ENCODE data around the gene EGLN2. TPM values are rescaled to one million over a fixed set of nuclear protein-coding genes. Genes with fewer than 3 reads are reported as not detected.
"Not testable (repeated sequence)": the region's sequence is repeated elsewhere in the genome, so short reads cannot be mapped to it uniquely, and the experiment has no call there.

The EGLN2 gene
- total RNA-seq, 1 donor from 2014 or later: 42.2 TPM

DNA sequence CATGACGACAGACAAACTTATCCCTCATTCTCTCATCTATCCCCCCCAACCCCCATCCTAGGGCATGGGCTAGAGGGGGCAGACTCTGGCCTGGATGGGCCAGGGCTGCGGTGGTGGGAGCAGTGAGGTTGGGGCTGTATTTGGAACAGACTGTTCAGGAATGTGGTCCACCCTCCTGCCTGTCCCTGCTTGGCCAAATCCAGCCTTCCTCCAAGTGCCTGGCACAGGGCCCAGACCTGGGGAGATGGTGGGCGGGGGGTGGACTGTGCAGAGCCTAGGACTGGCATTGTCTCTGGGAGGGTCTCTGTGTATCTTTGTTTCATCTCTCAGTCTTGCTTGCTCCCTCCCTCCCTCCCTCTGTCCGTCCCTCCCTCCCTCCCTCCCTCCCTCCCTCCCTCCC is 14.2 kb downstream of the EGLN2 start:
- ATAC-seq (no peak), DNase-seq (ENCODE audit: low spot score) (no peak)

DNA sequence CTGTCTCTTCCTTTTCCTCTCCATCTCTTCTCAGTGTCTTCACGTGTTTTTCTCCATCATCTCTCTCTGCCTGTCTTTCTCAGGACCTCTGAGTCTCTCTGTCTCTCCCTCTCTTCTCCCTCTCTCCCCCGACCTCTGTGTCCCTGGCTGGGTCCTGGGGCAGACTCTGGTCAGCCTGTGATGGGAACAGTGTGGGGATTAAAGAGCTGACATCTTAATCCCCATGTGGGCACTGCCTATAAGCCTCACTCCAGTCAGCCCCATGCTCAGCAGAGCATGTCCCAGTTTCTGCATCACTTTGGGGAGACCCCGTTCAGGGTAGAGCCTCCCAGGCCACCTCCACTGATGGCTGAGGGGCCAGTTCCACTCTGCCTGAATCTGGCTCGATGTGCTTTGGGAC is 16.2 kb downstream of the EGLN2 start:
- no peak for ATAC-seq
- DNase-seq (ENCODE audit: low spot score): no peak

DNA sequence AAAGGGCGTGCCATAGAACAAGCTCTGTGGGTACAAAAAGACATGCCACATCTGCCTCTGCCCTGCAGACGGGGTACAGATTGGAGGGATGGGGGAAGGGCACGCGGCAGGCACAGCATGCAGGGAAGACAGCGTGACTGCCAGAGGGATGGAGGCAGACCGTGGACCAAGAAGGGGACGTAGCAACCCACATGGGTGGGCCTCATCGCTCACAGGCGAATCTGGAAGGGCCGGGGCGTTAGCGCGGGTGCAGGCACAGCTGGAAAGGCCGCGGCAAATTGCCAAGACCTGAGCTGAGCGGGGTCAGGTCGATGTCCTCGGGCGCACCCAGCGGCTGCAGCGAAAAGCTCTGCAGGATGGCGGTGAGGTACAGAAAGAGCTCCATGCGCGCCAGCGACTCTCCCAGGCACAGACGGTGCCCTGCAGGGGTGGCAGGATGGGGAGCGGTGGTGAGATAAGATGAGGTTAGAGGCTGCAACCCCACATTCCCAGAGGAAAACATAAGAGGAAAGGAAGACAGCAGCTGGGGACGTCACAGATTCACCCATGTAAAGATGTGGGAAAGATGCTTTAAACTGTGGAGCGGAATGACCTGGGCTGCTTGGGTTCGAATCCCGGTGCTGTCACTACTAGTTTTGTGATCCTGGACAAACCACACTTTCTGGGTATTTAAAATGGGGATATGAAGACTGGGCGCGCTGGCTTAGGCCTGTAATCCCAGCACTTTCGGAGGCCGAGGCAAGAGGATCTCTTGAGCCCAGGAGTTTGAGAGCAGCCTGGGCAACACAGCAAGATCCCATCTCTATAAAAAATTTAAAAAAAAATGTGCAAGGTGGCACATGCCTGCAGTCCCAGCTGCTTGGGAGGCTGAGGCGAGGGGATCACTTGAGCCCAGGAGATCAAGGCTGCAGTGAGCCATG is 19.7 kb downstream of the EGLN2 start:
- ATAC-seq (peak; percentile 83), DNase-seq (ENCODE audit: low spot score) (peak; percentile 88)

DNA sequence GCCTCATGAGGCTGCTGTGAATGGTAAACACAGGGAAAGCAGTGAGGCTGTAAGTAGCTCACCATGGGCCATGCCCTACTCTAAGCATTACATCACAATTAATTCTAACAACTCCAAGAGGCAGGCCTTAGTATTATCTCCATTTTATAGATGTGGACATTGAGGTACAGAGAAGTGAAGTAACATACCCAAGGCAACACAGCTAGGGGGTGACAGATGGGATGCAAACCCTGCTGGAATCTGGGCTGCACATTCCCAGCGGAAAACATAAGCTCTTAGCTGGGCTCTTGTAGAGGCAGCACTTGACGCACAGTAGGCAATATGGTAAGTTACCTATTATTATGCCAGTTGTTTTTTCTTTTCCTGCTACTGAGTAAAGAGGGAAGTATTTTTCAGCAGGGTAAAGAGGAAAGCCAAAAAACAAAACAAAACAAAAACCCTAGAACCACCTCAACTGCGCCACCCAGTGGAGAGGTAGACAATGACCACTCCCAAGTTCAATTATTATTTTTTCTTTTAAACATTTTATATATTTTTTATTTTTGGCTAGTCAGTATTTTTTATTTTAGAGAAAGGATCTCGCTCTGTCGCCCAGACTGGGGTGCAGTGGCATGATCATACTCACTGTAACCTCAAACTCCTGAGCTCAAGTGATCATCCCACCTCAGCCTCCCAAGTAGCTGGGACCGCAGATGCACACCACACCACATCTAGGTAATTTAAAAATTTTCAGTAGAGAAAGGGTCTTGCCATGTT is 20.7 kb downstream of the EGLN2 start:
- peak; percentile 21 for ATAC-seq
- DNase-seq (ENCODE audit: low spot score): peak; percentile 56

DNA sequence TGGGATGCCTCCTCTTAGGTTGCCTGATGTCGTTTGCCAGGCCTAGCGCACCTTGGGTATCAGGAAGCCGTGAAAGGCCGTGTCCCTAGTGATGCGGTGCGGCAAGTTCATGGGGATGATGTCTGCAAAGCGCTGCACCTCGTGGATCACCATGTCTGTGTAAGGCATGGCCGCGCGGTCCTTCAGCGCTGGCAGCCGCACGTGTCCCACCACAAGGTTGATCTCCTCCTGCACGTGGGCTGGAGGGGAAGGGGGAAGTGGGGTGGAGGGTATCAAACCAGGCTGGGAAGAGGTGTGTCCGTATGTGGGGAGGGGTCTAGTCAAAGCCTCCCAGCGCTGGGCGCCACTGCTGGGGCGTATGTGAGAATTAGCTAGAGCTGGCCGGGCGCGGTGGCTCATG is 23.2 kb downstream of the EGLN2 start:
- DNase-seq (ENCODE audit: low spot score): peak; percentile 46
- ATAC-seq: no peak

DNA sequence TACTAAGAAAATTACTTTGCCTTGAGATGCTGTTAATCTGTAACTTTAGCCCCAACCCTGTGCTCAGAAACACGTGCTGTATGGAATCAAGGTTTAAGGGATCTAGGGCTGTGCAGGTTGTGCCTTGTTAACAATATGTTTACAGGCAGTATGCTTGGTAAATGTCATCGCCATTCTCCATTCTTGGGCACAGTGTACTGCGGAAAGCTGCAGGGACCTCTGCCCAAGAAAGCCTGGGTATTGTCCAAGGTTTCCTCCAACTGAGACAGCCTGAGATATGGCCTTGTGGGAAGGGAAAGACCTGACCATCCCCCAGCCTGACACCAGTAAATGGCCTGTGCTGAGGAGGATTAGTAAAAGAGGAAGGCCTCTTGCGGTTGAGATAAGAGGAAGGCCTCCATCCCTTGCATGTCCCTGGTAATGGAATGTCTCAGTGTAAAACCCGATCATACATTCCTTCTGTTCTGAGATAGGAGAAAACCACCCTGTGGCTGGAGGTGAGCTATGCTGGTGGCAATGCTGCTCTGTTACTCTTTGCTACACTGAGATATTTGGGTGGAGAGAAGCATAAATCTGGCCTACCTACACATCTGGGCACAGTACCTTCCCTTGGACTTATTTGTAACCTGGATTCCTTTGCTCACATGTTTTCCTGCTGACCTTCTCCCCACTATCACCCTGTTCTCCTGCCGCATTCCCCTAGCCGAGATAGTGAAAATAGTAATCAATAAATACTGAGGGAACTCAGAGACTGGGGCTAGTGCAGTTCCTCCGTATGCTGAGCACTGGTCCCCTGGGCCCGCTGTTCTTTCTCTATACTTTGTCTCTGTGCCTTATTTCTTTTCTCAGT is 23.9 kb downstream of the EGLN2 start:
- DNase-seq (ENCODE audit: low spot score) (peak; percentile 57), ATAC-seq (peak; percentile 4)

DNA sequence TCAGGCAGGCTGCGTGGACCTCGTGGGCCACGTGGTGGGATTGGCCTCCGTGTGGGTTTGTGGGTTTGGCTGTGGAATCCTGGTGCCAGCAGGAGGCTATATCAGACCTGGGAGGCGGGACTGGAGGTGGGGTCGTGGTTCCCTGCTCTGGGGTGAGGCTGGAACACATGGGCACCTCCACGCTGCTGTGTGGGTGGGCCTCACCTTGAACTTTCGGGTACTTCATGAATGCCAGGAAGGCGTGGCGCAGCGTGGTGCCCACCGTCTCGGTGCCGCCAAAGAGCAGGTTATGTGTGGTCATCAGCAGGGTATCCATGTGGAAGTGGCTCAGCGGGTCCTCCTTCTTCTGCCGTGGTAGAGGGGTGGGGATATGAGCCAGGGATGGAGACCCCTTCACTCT is 25.9 kb downstream of the EGLN2 start:
- DNase-seq (ENCODE audit: low spot score): peak; percentile 69
- ATAC-seq: peak; percentile 40

DNA sequence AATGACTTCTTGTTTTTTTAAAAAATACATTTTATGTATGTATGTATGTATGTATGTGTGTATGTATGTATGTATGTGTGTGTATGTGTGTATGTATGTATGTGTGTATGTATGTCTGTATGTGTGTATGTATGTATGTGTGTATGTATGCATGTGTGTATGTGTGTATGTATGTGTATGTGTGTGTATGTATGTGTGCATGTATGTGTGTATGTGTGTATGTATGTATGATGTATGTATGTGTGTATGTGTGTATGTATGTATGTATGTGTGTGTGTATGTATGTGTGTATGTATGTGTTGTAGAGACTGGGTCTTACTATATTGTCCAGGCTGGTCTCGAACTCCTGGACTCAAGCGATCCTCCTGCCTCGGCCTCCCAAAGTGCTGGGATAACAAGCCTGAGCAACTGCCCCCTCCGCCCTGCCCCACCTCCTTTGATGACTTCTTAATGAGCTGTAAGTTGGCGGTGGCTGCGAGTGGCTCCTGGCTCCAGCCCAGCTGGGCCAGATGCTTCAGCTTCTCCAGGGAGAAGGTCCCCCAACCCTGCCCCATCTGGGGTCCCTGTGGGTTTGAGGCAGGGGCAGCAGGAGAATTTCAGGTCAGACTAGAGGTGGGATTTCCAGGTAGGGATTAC is 26.6 kb downstream of the EGLN2 start:
- ATAC-seq: not testable (repeated sequence)
- peak; percentile 39 for DNase-seq (ENCODE audit: low spot score)

DNA sequence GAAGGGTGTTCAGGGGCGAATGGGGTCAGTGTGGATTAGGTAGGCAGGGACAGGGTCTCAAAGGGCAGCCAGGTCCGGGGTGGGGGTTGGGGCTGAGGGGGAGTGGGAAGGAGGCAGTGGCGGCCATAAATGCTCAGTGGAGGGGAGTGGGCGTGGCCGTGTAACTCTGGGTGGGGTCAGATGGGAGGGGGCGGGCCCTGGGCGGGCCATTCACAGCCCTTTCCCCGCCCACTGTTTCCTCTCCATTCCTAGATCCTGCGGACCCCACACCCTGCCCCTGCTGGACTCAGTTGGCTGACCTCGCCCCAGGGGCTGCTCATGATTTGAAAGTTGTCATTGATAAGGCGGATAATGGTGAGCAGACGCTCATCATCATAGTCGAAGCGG is 27.3 kb downstream of the EGLN2 start:
- not testable (repeated sequence) for DNase-seq (ENCODE audit: low spot score); ATAC-seq

DNA sequence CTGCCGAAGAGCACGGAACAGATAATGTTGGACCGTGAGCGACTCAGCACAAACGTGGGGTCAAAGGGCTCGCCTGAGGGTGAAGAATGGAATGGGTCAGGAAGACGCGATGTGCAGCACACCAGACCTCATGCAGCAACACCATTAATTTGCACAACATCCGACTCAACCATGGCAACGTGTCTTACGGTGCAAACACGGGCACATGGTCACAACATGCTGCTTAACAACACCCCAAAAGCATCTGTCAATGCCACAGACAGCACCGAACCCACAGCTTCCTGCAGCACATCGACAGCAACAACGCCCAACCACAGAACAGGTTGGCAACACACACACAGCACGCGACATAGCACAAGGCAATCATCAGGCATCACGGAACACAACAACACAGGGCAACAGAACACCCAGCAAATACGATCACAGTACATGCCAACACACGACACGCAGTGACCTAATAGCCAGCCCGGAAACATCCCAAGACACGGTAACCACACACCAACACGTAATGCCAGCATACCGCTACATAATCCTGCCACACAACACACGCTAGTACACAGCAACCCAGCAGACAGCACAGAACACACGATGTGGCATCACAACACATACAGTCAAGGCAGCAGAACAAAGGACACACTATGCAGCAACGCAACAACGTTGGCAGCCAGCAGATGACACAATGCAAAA is 27.9 kb downstream of the EGLN2 start:
- peak; percentile 38 for DNase-seq (ENCODE audit: low spot score)
- ATAC-seq: not testable (repeated sequence)

DNA sequence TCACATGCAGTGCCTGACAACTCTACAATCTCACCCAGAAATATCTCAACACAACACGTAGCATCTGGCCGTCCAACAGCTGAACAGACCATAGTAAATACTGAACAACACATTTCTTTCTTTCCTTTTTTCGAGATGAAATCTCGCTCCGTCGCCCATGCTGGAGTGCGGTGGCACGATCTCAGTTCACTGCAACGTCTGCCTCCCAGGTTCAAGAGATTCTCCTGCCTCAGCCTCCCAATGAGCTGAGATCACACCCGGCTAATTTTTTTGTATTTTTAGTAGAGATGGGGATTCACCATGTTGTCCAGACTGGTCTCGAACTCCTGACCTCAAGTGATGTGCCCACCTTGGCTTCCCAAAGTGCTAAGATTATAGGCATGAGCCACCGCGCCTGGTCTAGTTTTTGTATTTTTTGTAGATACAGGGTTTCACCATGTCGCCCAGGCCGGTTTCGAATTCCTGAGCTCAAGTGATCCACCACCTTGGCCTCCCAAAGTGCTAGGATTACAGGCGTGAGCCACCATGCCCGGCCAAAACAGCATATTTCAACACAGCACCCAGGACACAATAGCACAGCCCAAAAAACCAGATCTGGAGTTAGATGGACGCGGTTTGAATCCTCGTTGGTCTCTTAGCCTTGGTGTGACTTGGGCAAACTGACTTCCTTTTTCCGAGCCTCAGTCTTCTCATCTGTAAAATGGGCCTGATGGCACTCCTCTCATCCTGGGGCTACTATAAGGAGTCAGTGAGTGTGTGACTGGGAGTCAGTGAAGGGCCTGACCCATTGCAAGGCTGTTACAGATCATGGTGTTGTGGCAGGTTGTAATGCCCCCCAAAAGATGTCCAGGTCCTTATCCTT is 28.6 kb downstream of the EGLN2 start:
- DNase-seq (ENCODE audit: low spot score) (peak; percentile 27), ATAC-seq (no peak)

DNA sequence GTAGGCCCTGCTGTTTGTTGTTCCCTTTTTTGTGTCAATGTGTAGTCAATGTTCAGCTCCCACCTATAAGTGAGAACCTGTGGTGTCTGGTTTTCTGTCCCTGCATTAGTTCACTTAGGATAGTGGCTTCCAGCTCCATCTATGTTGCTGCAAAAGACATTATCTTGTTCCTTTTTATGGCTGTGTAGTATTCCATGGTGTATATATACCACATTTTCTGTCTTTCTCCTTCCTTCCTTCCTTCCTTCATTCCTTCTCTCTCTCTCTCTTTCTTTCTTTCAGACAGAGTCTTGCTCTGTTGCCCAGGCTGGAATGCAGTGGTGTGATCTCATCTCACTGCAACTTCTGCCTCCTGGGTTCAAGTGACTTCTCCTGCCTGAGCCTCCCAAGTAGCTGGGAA is 30.2 kb downstream of the EGLN2 start:
- ATAC-seq (no peak), DNase-seq (ENCODE audit: low spot score) (no peak)

DNA sequence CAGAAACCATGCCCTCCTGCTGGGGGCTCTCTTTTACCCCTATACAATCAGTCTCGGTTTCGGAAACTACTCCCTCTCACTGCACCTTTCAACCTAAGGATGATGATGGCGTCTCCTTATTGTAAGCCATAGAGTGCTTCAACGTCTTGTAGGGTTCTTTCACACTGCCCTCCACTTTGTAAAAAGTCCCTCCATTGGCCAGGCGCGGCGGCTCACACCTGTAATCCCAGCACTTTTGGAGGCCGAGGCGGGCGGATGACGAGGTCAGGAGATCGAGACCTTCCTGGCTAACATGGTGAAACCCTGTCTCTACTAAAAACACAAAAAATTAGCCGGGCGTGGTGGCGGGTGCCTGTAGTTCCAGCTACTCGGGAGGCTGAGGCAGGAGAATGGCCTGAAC is 31.8 kb downstream of the EGLN2 start:
- not testable (repeated sequence) for DNase-seq (ENCODE audit: low spot score); ATAC-seq

DNA sequence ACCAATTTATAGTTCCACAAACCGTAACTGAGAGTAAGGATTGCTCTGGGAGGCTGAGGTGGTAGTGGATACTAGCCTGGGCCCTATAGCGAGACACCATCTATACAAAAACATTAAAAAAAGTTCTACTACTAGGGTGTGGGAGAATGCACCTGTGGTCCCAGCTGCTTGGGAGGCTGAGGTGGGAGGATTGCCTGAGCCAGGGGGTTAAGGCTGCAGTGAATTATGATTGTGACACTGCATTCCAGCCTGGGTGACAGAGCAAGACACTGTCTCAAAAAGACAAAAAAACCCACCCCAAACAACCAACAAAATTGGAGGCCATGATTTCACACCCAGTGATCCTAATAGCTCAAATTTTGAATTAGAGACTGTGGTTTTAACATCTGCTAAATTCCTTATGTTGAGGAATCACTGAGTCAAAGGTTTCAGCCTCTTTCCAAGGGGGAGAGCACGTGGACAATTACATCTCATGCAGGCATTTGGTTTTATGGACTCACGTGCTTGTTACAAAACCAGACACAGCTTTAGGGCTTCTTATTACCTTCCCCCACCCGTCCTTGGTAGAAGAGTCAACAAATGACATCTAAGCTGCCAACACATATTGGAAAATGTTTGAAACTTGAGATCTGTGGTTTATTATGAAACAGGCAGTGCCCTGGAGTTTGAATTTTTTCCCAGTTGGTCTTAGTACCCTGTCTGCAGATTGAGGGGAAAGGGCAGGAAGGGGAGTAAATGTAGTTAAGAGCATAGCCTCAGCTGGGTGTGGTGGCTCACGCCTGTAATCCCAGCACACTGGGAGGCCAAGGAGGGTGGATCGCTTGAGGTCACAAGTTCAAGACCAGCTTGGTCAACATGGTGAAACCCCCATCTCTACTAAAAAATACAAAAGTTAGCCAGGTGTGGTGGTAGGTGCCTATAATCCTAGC is 32.8 kb downstream of the EGLN2 start:
- DNase-seq (ENCODE audit: low spot score): peak; percentile 77
- peak; percentile 81 for ATAC-seq

DNA sequence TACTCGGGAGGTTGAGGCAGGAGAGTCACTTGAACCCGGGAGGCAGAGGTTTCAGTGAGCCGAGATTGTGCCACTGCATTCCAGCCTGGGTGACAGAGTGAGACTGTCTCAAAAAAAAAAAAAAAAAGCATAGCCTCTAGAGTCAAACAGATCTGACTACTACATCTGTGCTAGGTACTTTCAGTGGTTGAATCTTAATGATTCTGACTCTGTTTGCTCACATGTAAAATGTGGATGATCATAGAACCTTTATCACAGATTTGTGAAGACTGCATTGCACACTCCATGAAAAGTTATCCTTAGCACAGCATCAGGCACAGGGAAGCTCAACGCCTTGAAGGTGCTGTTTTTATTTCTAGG is 33.4 kb downstream of the EGLN2 start:
- not testable (repeated sequence) for DNase-seq (ENCODE audit: low spot score)
- peak; percentile 16 for ATAC-seq

DNA sequence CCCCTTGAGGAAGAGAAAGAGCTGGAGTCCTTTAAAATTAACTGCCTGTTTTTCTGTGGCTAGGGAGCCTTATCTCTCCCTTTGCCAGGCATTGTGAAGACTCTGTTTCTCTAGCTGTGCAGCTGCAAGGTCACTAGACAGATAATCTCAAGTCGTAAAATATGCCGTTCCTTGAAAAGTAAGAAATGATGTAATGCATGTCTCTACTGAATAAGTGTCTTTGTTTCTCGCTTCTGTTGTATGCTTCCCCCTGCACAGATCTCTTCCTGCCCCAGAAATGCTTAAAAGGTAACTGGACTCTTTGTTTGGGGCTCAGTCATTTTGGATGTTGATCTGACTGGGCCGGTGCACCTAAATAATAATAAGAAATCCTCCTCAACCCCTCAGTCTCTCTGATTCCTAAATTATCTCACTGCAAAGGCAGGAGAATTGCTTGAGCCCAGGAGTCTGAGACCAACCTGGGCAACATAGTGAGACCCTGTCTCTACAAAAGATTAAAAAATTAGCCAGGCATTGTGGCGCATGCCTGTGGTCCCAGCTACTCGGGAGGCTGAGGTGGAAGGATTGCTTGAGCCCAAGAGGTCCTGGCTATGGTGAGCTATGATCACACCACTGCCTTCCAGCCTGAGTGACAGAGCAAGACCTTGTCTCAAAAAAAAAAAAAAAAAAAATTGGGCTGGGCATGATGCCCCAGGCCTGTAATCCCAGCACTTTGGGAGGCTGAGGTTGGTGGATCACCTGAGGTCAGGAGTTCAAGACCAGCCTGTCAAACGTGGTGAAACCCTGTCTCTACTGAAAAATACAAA is 34.9 kb downstream of the EGLN2 start:
- not testable (repeated sequence) for ATAC-seq; DNase-seq (ENCODE audit: low spot score)

Data from left lobe of liver (tissue), 2 donors.